Neuronal stem cell (in vitro differentiated cells): ENCODE measurements around the gene SSX2IP.

Source experiments
- DNase-seq: peaks from one replicate; pipeline ENCODE4 v3.0.0-alpha.2; 2013; ENCODE audit warnings: low spot score
- H2AFZ ChIP-seq: one replicate; pipeline ENCODE4 v1.6.1; 2013; ENCODE audit warnings: mild to moderate bottlenecking, low read length, inconsistent platforms
- H2AK5ac ChIP-seq: 2 replicates; pipeline ENCODE4 v1.6.1; 2013; ENCODE audit warnings: low read depth, mild to moderate bottlenecking, inconsistent platforms, low read length, moderate library complexity, mixed read lengths
- H2BK120ac ChIP-seq: 2 replicates; pipeline ENCODE4 v1.6.1; 2013; ENCODE audit warnings: low read depth, mild to moderate bottlenecking, inconsistent platforms, low read length, moderate library complexity, mixed read lengths
- H2BK12ac ChIP-seq: one replicate; pipeline ENCODE4 v1.6.1; 2013; ENCODE audit warnings: low read length, inconsistent platforms
- H2BK15ac ChIP-seq: 2 replicates; pipeline ENCODE4 v1.6.1; 2013; ENCODE audit warnings: mild to moderate bottlenecking, low read length, inconsistent platforms, mixed read lengths
- H2BK5ac ChIP-seq: one replicate; pipeline ENCODE4 v1.6.1; 2013; ENCODE audit warnings: inconsistent platforms, mild to moderate bottlenecking, low read length, moderate library complexity
- H3K14ac ChIP-seq: one replicate; pipeline ENCODE4 v1.6.1; 2013; ENCODE audit warnings: low read length, inconsistent platforms
- H3K18ac ChIP-seq: 2 replicates; pipeline ENCODE4 v1.6.1; 2013; ENCODE audit warnings: low read length, inconsistent platforms
- H3K23ac ChIP-seq: 2 replicates; pipeline ENCODE4 v1.6.1; 2013; ENCODE audit warnings: low read depth, mild to moderate bottlenecking, mixed read lengths, low read length, inconsistent platforms; ENCODE audit not compliant: poor library complexity
- H3K27ac ChIP-seq: replicated peaks from 3 replicates; pipeline ENCODE4 v1.5.1; 2013; ENCODE audit warnings: low read length, inconsistent platforms
- H3K27me3 ChIP-seq, 3 experiments: 2 replicates each; pipeline ENCODE4 v1.6.1; 2013; ENCODE audit warnings: low read length in 3 of 3, mild to moderate bottlenecking in 2 of 3, inconsistent platforms in 1 of 3, low read depth in 1 of 3, mixed read lengths in 1 of 3, moderate library complexity in 1 of 3; ENCODE audit not compliant: control insufficient read depth in 3 of 3, insufficient read depth in 3 of 3
- H3K36me3 ChIP-seq, 2 donors: replicated peaks in 1 of 2; 2 replicates each; pipeline ENCODE4 v1.6.1; 2013; ENCODE audit warnings: low read length in 2 of 2; ENCODE audit not compliant: control insufficient read depth in 2 of 2, insufficient read depth in 2 of 2
- H3K4ac ChIP-seq: 2 replicates; pipeline ENCODE4 v1.6.1; 2013; ENCODE audit warnings: inconsistent platforms, mild to moderate bottlenecking, low read length, moderate library complexity
- H3K4me1 ChIP-seq, 2 donors: 1 replicate in 1 of 2; 2 replicates in 1 of 2; pipeline ENCODE4 v1.6.1; 2013; ENCODE audit warnings: low read length in 2 of 2, low read depth in 1 of 2; ENCODE audit not compliant: control insufficient read depth in 2 of 2, insufficient read depth in 1 of 2
- H3K4me2 ChIP-seq: one replicate; pipeline ENCODE4 v1.6.1; 2013; ENCODE audit warnings: mild to moderate bottlenecking, low read length, inconsistent platforms; ENCODE audit not compliant: insufficient read depth, poor library complexity, severe bottlenecking
- H3K4me3 ChIP-seq, 2 donors: 2 replicates each; pipeline ENCODE4 v1.5.1; 2013; ENCODE audit warnings: low read length in 2 of 2, mild to moderate bottlenecking in 2 of 2, inconsistent platforms in 1 of 2, moderate library complexity in 1 of 2
- H3K79me1 ChIP-seq: one replicate; pipeline ENCODE4 v1.6.1; 2013; ENCODE audit warnings: low read depth, mild to moderate bottlenecking, inconsistent platforms, low read length, moderate library complexity
- H3K9ac ChIP-seq: one replicate; pipeline ENCODE4 v1.6.1; 2013; ENCODE audit warnings: mild to moderate bottlenecking, low read depth, low read length, inconsistent platforms; ENCODE audit not compliant: poor library complexity
- H3K9me3 ChIP-seq, 2 donors: replicated peaks in 1 of 2; 2 replicates each; pipeline versions ENCODE3 to v1.6.1; 2013; ENCODE audit warnings: low read length in 2 of 2, mild to moderate bottlenecking in 2 of 2, inconsistent platforms in 1 of 2, low read depth in 1 of 2, mixed read lengths in 1 of 2, moderate library complexity in 1 of 2; ENCODE audit not compliant: control insufficient read depth in 2 of 2, insufficient read depth in 1 of 2
- H4K8ac ChIP-seq: one replicate; pipeline ENCODE4 v1.6.1; 2013; ENCODE audit warnings: low read depth, mild to moderate bottlenecking, inconsistent platforms, low read length, moderate library complexity
- H4K91ac ChIP-seq: one replicate; pipeline ENCODE4 v1.6.1; 2013; ENCODE audit warnings: low read length, low read depth, mild to moderate bottlenecking, inconsistent platforms; ENCODE audit not compliant: poor library complexity
- WGBS, 2 donors: extraction: QIAGEN DNeasy Blood & Tissue Kit; methylation state at CpG; one replicate each; pipeline ENCODE4 v1.1.7; 2013; ENCODE audit warnings: missing lambda C conversion rate in 2 of 2, mixed read lengths in 1 of 2; ENCODE audit not compliant: insufficient read length in 2 of 2, insufficient replicate concordance in 1 of 2; ENCODE audit errors: extremely low coverage in 2 of 2; 5-methylcytosine and 5-hydroxymethylcytosine counted together

SSX2IP gene

DNA sequence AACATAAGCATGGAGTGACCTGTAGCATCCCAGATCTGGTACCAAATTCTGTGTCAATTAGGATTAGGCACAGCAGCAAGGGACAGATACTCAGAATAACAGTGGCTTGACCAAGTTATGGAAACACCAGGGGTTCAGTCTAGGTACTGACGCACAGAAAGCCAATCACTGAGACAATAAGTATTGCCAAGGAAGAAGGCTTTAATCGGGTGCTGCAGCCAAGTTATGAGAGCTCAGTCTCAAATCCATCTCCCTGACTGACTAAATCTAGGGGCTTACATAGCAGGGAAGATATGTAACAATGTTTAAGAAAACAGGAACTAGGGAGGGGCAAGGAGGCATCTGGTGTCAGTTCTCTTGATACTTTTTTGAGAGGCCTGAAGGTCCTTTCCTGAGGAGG is 76.4 kb downstream of the SSX2IP start:
- no peak overlapping the region for H4K91ac ChIP-seq
- H2BK5ac ChIP-seq: no peak overlapping the region
- H3K4me2 ChIP-seq: no peak overlapping the region
- no CpG with 5 or more reads among the region's 2 CpGs for WGBS, 2 donors
- H2BK120ac ChIP-seq: no peak overlapping the region
- no peak overlapping the region for H3K4ac ChIP-seq
- no peak for DNase-seq
- no peak overlapping the region for H4K8ac ChIP-seq
- H3K9me3 ChIP-seq: peaks cover 6 to 12% of the 10 kb centered on the region in 2 donors
- no peak overlapping the region for H3K23ac ChIP-seq
- no peaks in the 10 kb centered on the region for H3K36me3 ChIP-seq
- H2BK12ac ChIP-seq: no peak overlapping the region
- H3K27ac ChIP-seq: no peak overlapping the region
- H3K27me3 ChIP-seq: no peaks in the 10 kb centered on the region
- no peaks in the 10 kb centered on the region for H3K79me1 ChIP-seq
- no peak overlapping the region for H2AK5ac ChIP-seq
- H3K4me1 ChIP-seq: no peaks in the 10 kb centered on the region
- no peak overlapping the region for H2BK15ac ChIP-seq
- H3K9ac ChIP-seq: no peak overlapping the region
- no peak overlapping the region for H3K4me3 ChIP-seq
- no peak overlapping the region for H2AFZ ChIP-seq
- no peak overlapping the region for H3K18ac ChIP-seq
- H3K14ac ChIP-seq: no peak overlapping the region

DNA sequence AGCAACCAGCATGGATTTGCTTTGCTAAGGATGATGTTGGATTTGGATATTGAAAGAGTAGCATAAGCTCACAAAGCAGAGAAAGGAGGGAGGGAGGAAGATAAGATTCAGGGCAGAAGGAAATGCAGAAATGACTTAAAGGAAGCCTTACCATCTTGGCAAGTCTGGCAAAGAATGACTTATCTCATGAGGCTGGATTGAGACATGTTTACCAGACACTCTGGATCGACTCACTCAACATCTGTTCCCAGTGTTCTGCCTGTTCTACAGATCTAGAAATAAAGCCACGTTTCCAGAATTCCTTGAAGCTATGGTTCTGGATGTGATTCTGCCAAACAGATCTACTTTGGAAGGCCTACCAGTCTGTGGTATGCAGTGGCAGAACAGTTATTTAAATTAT is 77.2 kb downstream of the SSX2IP start:
- Histone ChIP-seq H3K4me2 (no peak overlapping the region), H4K8ac (no peak overlapping the region), H3K79me1 (no peaks in the 10 kb centered on the region), H3K4me3 (no peak overlapping the region), H3K27me3 (no peaks in the 10 kb centered on the region), H2BK120ac (no peak overlapping the region), H4K91ac (no peak overlapping the region), H2BK5ac (no peak overlapping the region), H3K4ac (no peak overlapping the region), H3K23ac (no peak overlapping the region), H3K36me3 (no peaks in the 10 kb centered on the region), H3K14ac (no peak overlapping the region), H3K9me3 (peaks cover 6 to 12% of the 10 kb centered on the region in 2 donors), H2BK12ac (no peak overlapping the region), H3K9ac (no peak overlapping the region), H3K4me1 (no peaks in the 10 kb centered on the region), H2AK5ac (no peak overlapping the region), H2BK15ac (no peak overlapping the region), H3K27ac (no peak overlapping the region), H3K18ac (no peak overlapping the region), H2AFZ (no peak overlapping the region)
- no peak for DNase-seq
- WGBS, 2 donors: no CpG with 5 or more reads among the region's 2 CpGs

DNA sequence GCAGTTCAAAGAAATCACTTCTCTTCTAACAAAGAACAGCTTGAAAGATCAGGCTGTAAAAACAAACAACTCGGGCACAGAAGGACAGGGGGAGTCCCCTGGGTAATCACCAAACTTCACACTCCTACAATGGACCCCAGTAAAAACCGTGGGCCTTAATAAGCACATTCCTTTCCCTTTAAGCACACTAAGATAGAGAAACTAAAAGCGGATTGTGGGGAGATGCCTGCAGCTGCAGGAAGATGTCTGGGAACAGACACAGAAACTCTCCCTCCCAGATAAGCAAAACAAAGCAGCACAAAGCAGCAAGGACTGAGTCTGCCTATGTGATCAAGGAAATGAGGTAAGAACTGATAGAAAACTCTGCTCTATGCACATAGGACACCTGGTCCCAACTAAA is 78.5 kb downstream of the SSX2IP start:
- no peaks in the 10 kb centered on the region for H3K27me3 ChIP-seq
- no peak overlapping the region for H3K23ac ChIP-seq
- H3K9me3 ChIP-seq: peaks cover 6 to 12% of the 10 kb centered on the region in 2 donors
- H3K36me3 ChIP-seq: no peaks in the 10 kb centered on the region
- H3K4me2 ChIP-seq: no peak overlapping the region
- no peak overlapping the region for H3K9ac ChIP-seq
- H4K8ac ChIP-seq: no peak overlapping the region
- no peak overlapping the region for H2BK120ac ChIP-seq
- no peak overlapping the region for H2BK15ac ChIP-seq
- no CpG with 5 or more reads among the region's 3 CpGs for WGBS, 2 donors
- DNase-seq: peak; percentile 17
- H3K18ac ChIP-seq: no peak overlapping the region
- H4K91ac ChIP-seq: no peak overlapping the region
- peak overlapping the region; percentile 74 for H2AFZ ChIP-seq
- no peak overlapping the region for H3K4ac ChIP-seq
- peak overlapping the region; percentile 9 for H3K27ac ChIP-seq
- no peaks in the 10 kb centered on the region for H3K79me1 ChIP-seq
- H3K4me3 ChIP-seq: peak overlapping the region in 1 of 2 donors; percentile 1
- no peak overlapping the region for H2AK5ac ChIP-seq
- H2BK5ac ChIP-seq: no peak overlapping the region
- H2BK12ac ChIP-seq: no peak overlapping the region
- no peaks in the 10 kb centered on the region for H3K4me1 ChIP-seq
- H3K14ac ChIP-seq: no peak overlapping the region

DNA sequence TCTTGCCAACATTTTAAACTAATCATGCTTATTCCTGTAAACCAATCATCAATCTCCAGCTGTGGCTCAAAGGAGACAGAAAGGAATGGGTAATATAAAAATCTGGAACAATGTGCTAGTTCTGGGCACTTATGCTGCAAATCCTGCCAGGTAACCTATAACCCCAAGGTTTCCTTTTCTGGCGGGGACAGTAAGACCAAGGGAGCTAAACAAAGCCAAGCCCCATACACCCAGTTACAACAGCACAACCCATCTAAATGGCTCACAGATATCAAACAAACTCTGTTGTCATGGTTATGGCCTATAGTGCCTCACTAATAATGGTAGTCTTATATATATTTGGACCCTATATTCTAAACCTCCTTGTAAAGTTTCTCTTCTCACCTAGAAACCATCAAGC is 79.2 kb downstream of the SSX2IP start:
- Histone ChIP-seq H3K4me1 (no peaks in the 10 kb centered on the region), H3K4me3 (no peak overlapping the region), H2AK5ac (no peak overlapping the region), H3K9ac (no peak overlapping the region), H4K8ac (no peak overlapping the region), H3K18ac (no peak overlapping the region), H3K27me3 (no peaks in the 10 kb centered on the region), H2BK15ac (no peak overlapping the region), H2BK120ac (no peak overlapping the region), H2BK5ac (no peak overlapping the region), H3K4me2 (no peak overlapping the region), H4K91ac (no peak overlapping the region), H2AFZ (no peak overlapping the region), H3K9me3 (peaks cover 6 to 13% of the 10 kb centered on the region in 2 donors), H2BK12ac (no peak overlapping the region), H3K36me3 (no peaks in the 10 kb centered on the region), H3K79me1 (no peaks in the 10 kb centered on the region), H3K27ac (peak overlapping the region; percentile 77), H3K23ac (no peak overlapping the region), H3K14ac (no peak overlapping the region), H3K4ac (no peak overlapping the region)
- WGBS, 2 donors: no CpG with 5 or more reads among the region's 1 CpG
- DNase-seq: no peak
